Ishikawa (cell line): ENCODE results near the gene SLC25A11.

ENCODE experiments used
- CEBPB ChIP-seq: IDR thresholded peaks from 2 replicates; pipeline ENCODE4 v1.6.1; 2012
- CREB1 ChIP-seq: IDR thresholded peaks from 2 replicates; pipeline ENCODE4 v1.6.1; 2012; ENCODE audit warnings: low read depth
- EGR1 ChIP-seq: IDR thresholded peaks from 2 replicates; pipeline ENCODE4 v1.6.1; 2012
- EP300 ChIP-seq: IDR thresholded peaks from 2 replicates; pipeline ENCODE4 v1.6.1; 2012; ENCODE audit warnings: borderline replicate concordance
- FOXM1 ChIP-seq: IDR thresholded peaks from 2 replicates; pipeline ENCODE4 v1.6.1; 2012; ENCODE audit warnings: low read depth, borderline replicate concordance
- MAX ChIP-seq: IDR thresholded peaks from 2 replicates; pipeline ENCODE4 v1.6.1; 2012
- NFIC ChIP-seq: IDR thresholded peaks from 2 replicates; pipeline ENCODE4 v1.6.1; 2012
- RAD21 ChIP-seq: IDR thresholded peaks from 2 replicates; pipeline ENCODE4 v1.6.1; 2012; ENCODE audit warnings: low read depth
- REST ChIP-seq: IDR thresholded peaks from 2 replicates; pipeline ENCODE4 v1.6.1; 2012; ENCODE audit warnings: low read depth, mild to moderate bottlenecking
- TAF1 ChIP-seq: IDR thresholded peaks from 2 replicates; pipeline ENCODE4 v1.6.1; 2012; ENCODE audit warnings: low read depth, mild to moderate bottlenecking
- TCF12 ChIP-seq: IDR thresholded peaks from 2 replicates; pipeline ENCODE4 v1.6.1; 2012; ENCODE audit warnings: low read depth
- TEAD4 ChIP-seq: IDR thresholded peaks from 2 replicates; pipeline ENCODE4 v1.6.1; 2012
- USF1 ChIP-seq: IDR thresholded peaks from 2 replicates; pipeline ENCODE4 v1.6.1; 2012
- YY1 ChIP-seq: IDR thresholded peaks from 2 replicates; pipeline ENCODE4 v1.6.1; 2012; ENCODE audit warnings: low read depth
- ZBTB7A ChIP-seq: IDR thresholded peaks from 2 replicates; pipeline ENCODE4 v1.6.1; 2012; ENCODE audit warnings: low read depth

Gene SLC25A11

GRCh38 chr17:4893721-4894560 is 45.9 kb downstream of the SLC25A11 start:
- TF ChIP-seq CREB1, result no peak
- no peak for TF ChIP-seq TCF12
- TF ChIP-seq TEAD4, result no peak
- TF ChIP-seq YY1, result no peak
- no peak for TF ChIP-seq USF1
- no peak for TF ChIP-seq EP300
- no peak for TF ChIP-seq FOXM1
- TF ChIP-seq TAF1, result no peak
- TF ChIP-seq EGR1, result no peak
- no peak for TF ChIP-seq ZBTB7A
- no peak for TF ChIP-seq CEBPB

- TF ChIP-seq TCF12 (no peak), FOXM1 (no peak), EP300 (no peak), NFIC (no peak), EGR1 (no peak), REST (no peak), CREB1 (no peak), CEBPB (no peak), RAD21 (no peak), TEAD4 (no peak), MAX (no peak), USF1 (no peak), ZBTB7A (no peak), YY1 (no peak), TAF1 (no peak)
Observed at GRCh38 chr17:4893272-4893671, 46.6 kb downstream of the SLC25A11 start.

GRCh38 chr17:4892499-4893221 is 47.2 kb downstream of the SLC25A11 start:
- no peak for TF ChIP-seq MAX
- TF ChIP-seq CEBPB, result no peak
- TF ChIP-seq EGR1, result peak; percentile 55
- TF ChIP-seq CREB1, result no peak

- TF ChIP-seq TCF12, result no peak
- TF ChIP-seq EGR1, result no peak
- no peak for TF ChIP-seq NFIC
- no peak for TF ChIP-seq FOXM1
- TF ChIP-seq TEAD4, result no peak
- TF ChIP-seq MAX, result no peak
- TF ChIP-seq TAF1, result no peak
Observed at GRCh38 chr17:4891411-4892410, 48.1 kb downstream of the SLC25A11 start.

GRCh38 chr17:4887581-4887980 is 52.3 kb downstream of the SLC25A11 start:
- TF ChIP-seq USF1 (no peak), REST (no peak), TAF1 (no peak), ZBTB7A (no peak), TCF12 (no peak), TEAD4 (no peak), NFIC (no peak), CEBPB (no peak), CREB1 (no peak), EP300 (no peak), FOXM1 (no peak), YY1 (no peak), MAX (no peak), EGR1 (no peak), RAD21 (no peak)
